Measurements from ENCODE around the gene VIT. TPM values are rescaled to one million over a fixed set of nuclear protein-coding genes. Genes with fewer than 3 reads are reported as not detected.

VIT gene
- total and polyA plus RNA-seq, 2 experiments from 2014 or later = 0.25 to 0.33 TPM

DNA sequence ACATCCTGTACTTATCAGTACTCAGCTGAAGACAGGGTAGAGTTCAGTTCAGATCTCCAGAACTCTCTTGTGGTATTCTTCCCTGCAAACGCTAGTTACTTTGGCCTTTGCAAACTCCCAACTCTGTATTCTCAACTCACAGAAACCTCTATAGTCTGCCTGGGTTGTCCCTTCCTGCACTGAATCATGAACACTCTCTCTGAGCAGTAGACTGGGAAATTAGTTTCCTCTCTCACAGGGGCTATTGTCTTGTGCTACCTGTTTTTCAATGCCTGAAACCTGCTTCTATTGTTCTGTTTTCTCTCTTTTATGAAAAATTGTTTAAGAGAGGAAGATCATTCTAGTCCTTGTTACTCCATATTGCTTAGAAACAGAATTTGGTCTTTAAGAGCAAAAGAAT is 134.7 kb downstream of the VIT start:
- Histone ChIP-seq H3K4me2 (no peak overlapping the region), H3K79me2 (no peaks in the 10 kb centered on the region), H3K36me3 (replicated peaks; ENCODE audit: insufficient read depth, low read depth) (no peaks in the 10 kb centered on the region), H3K27ac (no peak overlapping the region), H3K4me1 (ENCODE audit: insufficient read depth) (no peaks in the 10 kb centered on the region), H3K9me3 (ENCODE audit: low read depth) (no peaks in the 10 kb centered on the region), H4K20me1 (ENCODE audit: insufficient read depth, poor library complexity, severe bottlenecking) (no peaks in the 10 kb centered on the region), H2AFZ (no peak overlapping the region), H3K27me3 (no peaks in the 10 kb centered on the region), H3K9me2 (replicated peaks; ENCODE audit: insufficient read depth) (no peaks in the 10 kb centered on the region), H3K4me3 (no peak overlapping the region)
- DNase-seq (ENCODE audit: low spot score) = no peak
- 47% methylated on average over 1 of the region's 1 CpG for WGBS (ENCODE audit: low lambda C conversion rate, missing lambda C conversion rate)
- TF ChIP-seq EZH2phosphoT487 (IDR thresholded peaks at IDR 0.05; ENCODE audit: low read depth, severe bottlenecking, unreplicated experiment) = no peak

DNA sequence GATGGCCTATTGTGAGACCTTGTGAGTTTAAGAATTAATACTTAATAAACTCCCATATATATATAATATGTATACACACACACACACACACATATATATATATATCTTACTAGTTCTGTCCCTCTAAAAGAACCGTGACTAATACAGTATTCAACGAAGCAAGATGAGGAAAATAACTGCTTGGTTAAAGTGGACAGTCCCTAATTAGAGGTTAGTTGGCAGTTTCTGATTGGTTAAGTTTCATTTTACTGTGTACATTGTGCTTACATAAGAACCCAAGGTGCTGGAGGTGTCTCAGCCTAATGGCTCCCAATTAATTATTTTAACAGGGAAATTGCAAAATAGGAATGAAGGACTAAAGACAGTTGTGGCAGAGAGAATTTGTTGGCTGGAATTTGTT is 137.7 kb downstream of the VIT start:
- H3K9me2 ChIP-seq (replicated peaks; ENCODE audit: insufficient read depth) = no peaks in the 10 kb centered on the region
- H3K4me3 ChIP-seq = no peak overlapping the region
- H3K36me3 ChIP-seq (replicated peaks; ENCODE audit: insufficient read depth, low read depth) = no peaks in the 10 kb centered on the region
- no peak for DNase-seq (ENCODE audit: low spot score)
- no peaks in the 10 kb centered on the region for H3K4me1 ChIP-seq (ENCODE audit: insufficient read depth)
- TF ChIP-seq EZH2phosphoT487 (IDR thresholded peaks at IDR 0.05; ENCODE audit: low read depth, severe bottlenecking, unreplicated experiment) = no peak
- TF ChIP-seq EZH2 (IDR thresholded peaks at IDR 0.05; ENCODE audit: borderline replicate concordance) = no peak
- TF ChIP-seq, protein P1, sequence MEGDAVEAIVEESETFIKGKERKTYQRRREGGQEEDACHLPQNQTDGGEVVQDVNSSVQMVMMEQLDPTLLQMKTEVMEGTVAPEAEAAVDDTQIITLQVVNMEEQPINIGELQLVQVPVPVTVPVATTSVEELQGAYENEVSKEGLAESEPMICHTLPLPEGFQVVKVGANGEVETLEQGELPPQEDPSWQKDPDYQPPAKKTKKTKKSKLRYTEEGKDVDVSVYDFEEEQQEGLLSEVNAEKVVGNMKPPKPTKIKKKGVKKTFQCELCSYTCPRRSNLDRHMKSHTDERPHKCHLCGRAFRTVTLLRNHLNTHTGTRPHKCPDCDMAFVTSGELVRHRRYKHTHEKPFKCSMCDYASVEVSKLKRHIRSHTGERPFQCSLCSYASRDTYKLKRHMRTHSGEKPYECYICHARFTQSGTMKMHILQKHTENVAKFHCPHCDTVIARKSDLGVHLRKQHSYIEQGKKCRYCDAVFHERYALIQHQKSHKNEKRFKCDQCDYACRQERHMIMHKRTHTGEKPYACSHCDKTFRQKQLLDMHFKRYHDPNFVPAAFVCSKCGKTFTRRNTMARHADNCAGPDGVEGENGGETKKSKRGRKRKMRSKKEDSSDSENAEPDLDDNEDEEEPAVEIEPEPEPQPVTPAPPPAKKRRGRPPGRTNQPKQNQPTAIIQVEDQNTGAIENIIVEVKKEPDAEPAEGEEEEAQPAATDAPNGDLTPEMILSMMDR (IDR thresholded peaks at IDR 0.05; ENCODE audit: poor library complexity) = no peak
- H3K27ac ChIP-seq = no peak overlapping the region
- H3K79me2 ChIP-seq = no peaks in the 10 kb centered on the region
- no peak overlapping the region for H2AFZ ChIP-seq
- no peaks in the 10 kb centered on the region for H3K27me3 ChIP-seq
- H3K4me2 ChIP-seq = no peak overlapping the region
- WGBS (ENCODE audit: low lambda C conversion rate, missing lambda C conversion rate) = 96% methylated on average over 2 of the region's 2 CpGs
- H3K9me3 ChIP-seq (ENCODE audit: low read depth) = no peaks in the 10 kb centered on the region
- no peaks in the 10 kb centered on the region for H4K20me1 ChIP-seq (ENCODE audit: insufficient read depth, poor library complexity, severe bottlenecking)

DNA sequence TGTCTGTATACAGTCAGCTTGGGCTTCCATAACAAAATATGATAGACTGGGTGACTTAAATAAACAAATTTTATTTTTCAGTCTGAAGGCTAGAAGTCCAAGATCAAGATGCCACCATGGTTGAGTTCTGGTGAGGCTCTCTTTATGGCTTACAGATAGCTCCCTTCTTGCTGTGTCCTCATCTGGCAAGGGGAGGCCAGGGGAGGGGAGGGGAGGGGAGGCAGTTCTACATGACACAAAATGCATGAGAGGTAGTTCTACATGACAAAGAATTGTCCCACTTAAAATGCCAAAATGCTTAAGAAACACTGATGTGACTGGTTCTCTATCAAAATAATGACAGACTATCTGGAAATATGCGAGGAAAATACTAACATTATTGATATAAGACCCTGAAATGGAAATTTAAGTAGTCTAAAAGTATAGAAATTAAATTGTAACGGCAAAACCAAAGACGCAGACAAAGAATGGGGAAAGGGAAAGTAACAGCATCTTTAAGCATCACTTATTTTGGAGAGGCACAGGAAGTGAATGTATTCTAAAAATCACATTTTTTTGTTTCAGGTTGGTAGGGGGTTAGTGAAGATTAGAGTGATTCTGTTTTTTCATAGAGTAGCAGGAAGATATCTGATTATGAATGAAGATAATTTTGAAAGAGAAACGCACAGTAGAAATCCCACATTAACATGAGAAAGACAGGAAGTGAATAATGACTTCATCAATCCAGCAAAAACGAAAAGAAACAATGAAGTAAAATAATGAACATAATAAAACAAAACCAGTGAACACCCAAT is 138.4 kb downstream of the VIT start:
- Histone ChIP-seq H3K36me3 (replicated peaks; ENCODE audit: insufficient read depth, low read depth) (no peaks in the 10 kb centered on the region), H3K9me3 (ENCODE audit: low read depth) (no peaks in the 10 kb centered on the region), H3K4me1 (ENCODE audit: insufficient read depth) (no peaks in the 10 kb centered on the region), H3K79me2 (no peaks in the 10 kb centered on the region), H3K4me3 (no peak overlapping the region), H4K20me1 (ENCODE audit: insufficient read depth, poor library complexity, severe bottlenecking) (no peaks in the 10 kb centered on the region), H3K27ac (no peak overlapping the region), H3K27me3 (no peaks in the 10 kb centered on the region), H3K4me2 (no peak overlapping the region), H2AFZ (no peak overlapping the region), H3K9me2 (replicated peaks; ENCODE audit: insufficient read depth) (no peaks in the 10 kb centered on the region)
- 49% methylated on average over 5 of the region's 5 CpGs for WGBS (ENCODE audit: low lambda C conversion rate, missing lambda C conversion rate)
- TF ChIP-seq, protein P1 (IDR thresholded peaks at IDR 0.05; ENCODE audit: poor library complexity) = no peak
- TF ChIP-seq EZH2phosphoT487 (IDR thresholded peaks at IDR 0.05; ENCODE audit: low read depth, severe bottlenecking, unreplicated experiment) (no peak), EZH2 (IDR thresholded peaks at IDR 0.05; ENCODE audit: borderline replicate concordance) (no peak)
- DNase-seq (ENCODE audit: low spot score) = no peak

- Histone ChIP-seq H3K36me3 (replicated peaks; ENCODE audit: insufficient read depth, low read depth) (no peaks in the 10 kb centered on the region), H3K79me2 (no peaks in the 10 kb centered on the region), H3K4me3 (no peak overlapping the region), H3K27me3 (no peaks in the 10 kb centered on the region), H3K9me3 (ENCODE audit: low read depth) (no peaks in the 10 kb centered on the region), H3K27ac (no peak overlapping the region), H3K9me2 (replicated peaks; ENCODE audit: insufficient read depth) (no peaks in the 10 kb centered on the region), H3K4me1 (ENCODE audit: insufficient read depth) (no peaks in the 10 kb centered on the region), H2AFZ (no peak overlapping the region), H3K4me2 (no peak overlapping the region), H4K20me1 (ENCODE audit: insufficient read depth, poor library complexity, severe bottlenecking) (no peaks in the 10 kb centered on the region)
- no peak for DNase-seq (ENCODE audit: low spot score)
- 79% methylated on average over 4 of the region's 4 CpGs for WGBS (ENCODE audit: low lambda C conversion rate, missing lambda C conversion rate)
- TF ChIP-seq EZH2phosphoT487 (IDR thresholded peaks at IDR 0.05; ENCODE audit: low read depth, severe bottlenecking, unreplicated experiment) (no peak), EZH2 (IDR thresholded peaks at IDR 0.05; ENCODE audit: borderline replicate concordance) (no peak)
- TF ChIP-seq, protein P1 (IDR thresholded peaks at IDR 0.05; ENCODE audit: poor library complexity) = no peak
Measured at GRCh38 chr2:36839976-36840617, 143.6 kb downstream of the VIT start.

Measured in hepatocyte (in vitro differentiated cells).